Kidney epithelial cell (primary cell): Measurements from ENCODE around the gene ZNF524. TPM values are rescaled to one million over a fixed set of nuclear protein-coding genes. Genes with fewer than 3 reads are reported as not detected.

Experiments
- DNase-seq: peaks from one replicate; pipeline ENCODE4 v3.0.0-alpha.2; 2010; ENCODE audit warnings: low read depth
- H3K27me3 ChIP-seq: 2 replicates; pipeline ENCODE4 v1.6.0; 2011; ENCODE audit warnings: low read length; ENCODE audit not compliant: control insufficient read depth, insufficient read depth
- H3K36me3 ChIP-seq: 2 replicates; pipeline ENCODE4 v1.5.1; 2011; ENCODE audit warnings: low read length; ENCODE audit not compliant: control insufficient read depth, insufficient read depth
- H3K4me3 ChIP-seq: 2 replicates; pipeline ENCODE4 v1.5.1; 2011; ENCODE audit warnings: low read depth, mild to moderate bottlenecking, control low read depth, low read length
- total RNA-seq: library from RNA; depleted of rRNA; stranded (reverse); fragments of >200 nt; gene quantifications from 2 replicates; pipeline ENCODE4 v1.2.3, GENCODE V29; 2015
- TF ChIP-seq, protein P1 (sequence below): IDR thresholded peaks from 2 replicates; pipeline ENCODE4 v1.5.1; 2011; ENCODE audit warnings: mild to moderate bottlenecking, moderate library complexity, low read length, control low read depth, inconsistent platforms; ENCODE audit not compliant: insufficient read depth, poor library complexity, severe bottlenecking

ZNF524 gene
- total RNA-seq, 1 donor from 2014 or later: 32.7 TPM

DNA sequence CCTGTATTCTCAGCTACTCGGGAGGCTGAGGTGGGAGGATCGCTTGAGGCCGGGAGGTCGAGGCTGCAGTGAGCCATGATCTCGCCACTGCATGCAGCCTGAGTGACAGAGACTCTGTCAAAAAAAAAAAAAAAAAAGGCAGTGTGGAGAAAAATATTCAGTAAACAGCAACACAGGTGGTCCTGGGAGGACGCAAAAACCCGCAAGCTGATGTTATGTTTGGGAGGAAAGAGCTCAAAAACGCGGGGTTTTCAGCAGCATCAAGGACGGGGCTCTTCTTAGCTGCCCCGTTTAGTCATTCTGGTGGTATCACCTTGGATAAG, 24.9 kb downstream of the ZNF524 start:
- no peaks in the 10 kb centered on the region for H3K36me3 ChIP-seq

GRCh38 chr19:55626350-55626749, 26.3 kb downstream of the ZNF524 start:
- H3K4me3 ChIP-seq: no peak overlapping the region
- H3K27me3 ChIP-seq: no peaks in the 10 kb centered on the region
- no peak for DNase-seq
- H3K36me3 ChIP-seq: no peaks in the 10 kb centered on the region
- TF ChIP-seq, protein P1, sequence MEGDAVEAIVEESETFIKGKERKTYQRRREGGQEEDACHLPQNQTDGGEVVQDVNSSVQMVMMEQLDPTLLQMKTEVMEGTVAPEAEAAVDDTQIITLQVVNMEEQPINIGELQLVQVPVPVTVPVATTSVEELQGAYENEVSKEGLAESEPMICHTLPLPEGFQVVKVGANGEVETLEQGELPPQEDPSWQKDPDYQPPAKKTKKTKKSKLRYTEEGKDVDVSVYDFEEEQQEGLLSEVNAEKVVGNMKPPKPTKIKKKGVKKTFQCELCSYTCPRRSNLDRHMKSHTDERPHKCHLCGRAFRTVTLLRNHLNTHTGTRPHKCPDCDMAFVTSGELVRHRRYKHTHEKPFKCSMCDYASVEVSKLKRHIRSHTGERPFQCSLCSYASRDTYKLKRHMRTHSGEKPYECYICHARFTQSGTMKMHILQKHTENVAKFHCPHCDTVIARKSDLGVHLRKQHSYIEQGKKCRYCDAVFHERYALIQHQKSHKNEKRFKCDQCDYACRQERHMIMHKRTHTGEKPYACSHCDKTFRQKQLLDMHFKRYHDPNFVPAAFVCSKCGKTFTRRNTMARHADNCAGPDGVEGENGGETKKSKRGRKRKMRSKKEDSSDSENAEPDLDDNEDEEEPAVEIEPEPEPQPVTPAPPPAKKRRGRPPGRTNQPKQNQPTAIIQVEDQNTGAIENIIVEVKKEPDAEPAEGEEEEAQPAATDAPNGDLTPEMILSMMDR: no peak

More for the DNA sequence above, 24.9 kb downstream of the ZNF524 start:
- Histone ChIP-seq H3K27me3 (no peaks in the 10 kb centered on the region), H3K4me3 (peak overlapping the region; percentile 86)
- TF ChIP-seq, protein P1: no peak
- DNase-seq: no peak

DNA sequence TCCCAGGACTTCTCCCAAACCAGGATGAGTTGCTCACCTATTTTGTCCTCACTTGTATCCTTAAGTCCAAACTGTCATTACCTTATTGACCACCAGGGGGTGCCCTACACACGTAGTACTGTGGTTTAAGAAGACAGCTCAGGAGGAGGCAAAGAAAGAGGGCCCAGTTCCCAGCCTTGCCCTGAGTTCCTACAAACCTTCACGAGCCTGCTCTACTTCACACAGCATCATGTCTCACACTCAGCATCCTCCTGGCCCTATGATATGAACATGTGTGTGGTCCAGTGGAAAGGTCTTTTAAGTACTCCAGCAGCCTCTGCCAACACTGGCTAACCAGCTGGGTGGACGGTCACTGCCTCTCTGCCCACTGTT, 32.4 kb downstream of the ZNF524 start:
- Histone ChIP-seq H3K4me3 (no peak overlapping the region), H3K36me3 (no peaks in the 10 kb centered on the region), H3K27me3 (no peaks in the 10 kb centered on the region)
- DNase-seq: peak; percentile 89
- TF ChIP-seq, protein P1: peak; percentile 80

GRCh38 chr19:55633861-55634260, 33.8 kb downstream of the ZNF524 start:
- TF ChIP-seq, protein P1: no peak
- no peak for DNase-seq
- Histone ChIP-seq H3K36me3 (no peaks in the 10 kb centered on the region), H3K27me3 (no peaks in the 10 kb centered on the region), H3K4me3 (no peak overlapping the region)

GRCh38 chr19:55635334-55635717, 35.2 kb downstream of the ZNF524 start:
- no peak for DNase-seq
- Histone ChIP-seq H3K27me3 (no peaks in the 10 kb centered on the region), H3K4me3 (peak overlapping the region; percentile 69), H3K36me3 (no peaks in the 10 kb centered on the region)
- TF ChIP-seq, protein P1: no peak

- TF ChIP-seq, protein P1: no peak
- no peak for DNase-seq
- H3K36me3 ChIP-seq: no peaks in the 10 kb centered on the region
- H3K27me3 ChIP-seq: no peaks in the 10 kb centered on the region
- H3K4me3 ChIP-seq: peak overlapping the region; percentile 69
Observed at GRCh38 chr19:55635856-55636440, 35.9 kb downstream of the ZNF524 start.
